ENCODE measurements around the gene DHRS3.

DNA sequence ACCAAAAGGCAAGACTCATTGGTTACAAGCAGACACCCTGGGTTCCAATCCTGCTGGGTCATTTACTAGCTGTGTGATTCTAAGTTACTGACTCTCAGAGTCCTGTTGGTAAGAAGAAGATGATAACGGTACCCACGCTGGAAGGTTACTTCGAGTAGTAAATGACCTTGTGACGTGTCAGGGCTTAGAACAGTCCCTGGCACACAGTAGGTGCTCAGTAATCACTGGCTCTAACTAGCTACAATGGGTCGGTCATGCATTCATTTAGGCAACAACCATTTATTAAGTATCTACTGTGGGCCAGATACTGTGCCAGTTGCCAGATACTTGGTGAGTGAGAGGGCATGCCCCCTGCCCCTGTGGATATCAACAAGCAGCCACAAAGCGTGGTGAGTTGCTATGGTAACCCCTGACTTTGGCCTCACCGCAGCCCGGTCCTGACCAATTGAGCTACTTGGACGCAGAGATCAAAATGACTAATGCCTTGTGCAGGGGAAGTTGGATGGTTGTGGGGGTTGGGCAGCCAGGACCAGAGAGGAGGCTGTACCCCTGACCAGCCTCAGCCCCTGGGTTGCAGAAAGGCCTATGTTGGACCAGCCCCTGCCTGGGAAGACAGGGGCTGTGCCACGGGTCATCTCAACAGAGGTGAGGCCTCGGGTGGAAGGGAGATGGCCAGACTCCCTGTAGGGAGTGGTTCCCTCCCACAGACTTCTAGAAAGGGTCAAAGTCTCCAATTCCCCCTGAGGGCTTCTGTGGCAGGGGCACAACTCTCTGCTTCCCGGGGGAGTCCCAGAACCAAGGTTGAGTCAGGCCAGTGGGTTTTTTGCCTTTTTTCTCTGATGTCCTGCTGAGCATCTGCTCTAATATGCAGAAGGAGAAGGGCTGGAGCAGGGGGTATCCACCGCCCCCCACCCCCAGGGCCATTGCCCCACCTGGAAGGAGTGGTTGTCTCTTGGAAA lies 16.0 kb downstream of the DHRS3 start:
- no peak for TF ChIP-seq POLR2A (IDR thresholded peaks at IDR 0.05)
- TF ChIP-seq, protein P1, sequence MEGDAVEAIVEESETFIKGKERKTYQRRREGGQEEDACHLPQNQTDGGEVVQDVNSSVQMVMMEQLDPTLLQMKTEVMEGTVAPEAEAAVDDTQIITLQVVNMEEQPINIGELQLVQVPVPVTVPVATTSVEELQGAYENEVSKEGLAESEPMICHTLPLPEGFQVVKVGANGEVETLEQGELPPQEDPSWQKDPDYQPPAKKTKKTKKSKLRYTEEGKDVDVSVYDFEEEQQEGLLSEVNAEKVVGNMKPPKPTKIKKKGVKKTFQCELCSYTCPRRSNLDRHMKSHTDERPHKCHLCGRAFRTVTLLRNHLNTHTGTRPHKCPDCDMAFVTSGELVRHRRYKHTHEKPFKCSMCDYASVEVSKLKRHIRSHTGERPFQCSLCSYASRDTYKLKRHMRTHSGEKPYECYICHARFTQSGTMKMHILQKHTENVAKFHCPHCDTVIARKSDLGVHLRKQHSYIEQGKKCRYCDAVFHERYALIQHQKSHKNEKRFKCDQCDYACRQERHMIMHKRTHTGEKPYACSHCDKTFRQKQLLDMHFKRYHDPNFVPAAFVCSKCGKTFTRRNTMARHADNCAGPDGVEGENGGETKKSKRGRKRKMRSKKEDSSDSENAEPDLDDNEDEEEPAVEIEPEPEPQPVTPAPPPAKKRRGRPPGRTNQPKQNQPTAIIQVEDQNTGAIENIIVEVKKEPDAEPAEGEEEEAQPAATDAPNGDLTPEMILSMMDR (IDR thresholded peaks at IDR 0.05): no peak

Data from body of pancreas (tissue), 4 donors.